Heart left ventricle (tissue), 13 donors: ENCODE measurements around the gene ZNF697.

ENCODE experiments used
- POLR2A ChIP-seq, 2 donors: fragments of 450-650 bp; IDR thresholded peaks; one replicate each; pipeline ENCODE4 v1.6.1; 2017; ENCODE audit warnings: antibody characterized with exemption in 2 of 2, mild to moderate bottlenecking in 2 of 2, moderate library complexity in 2 of 2
- TF ChIP-seq, protein P1 (sequence below), 12 donors: fragments of 200-600 bp; sonication (generic) in 4 of 12; IDR thresholded peaks; one replicate each; pipeline versions ENCODE4 v1.5.0 to v1.8.0; 2018 to 2022; ENCODE audit warnings: antibody characterized with exemption in 12 of 12, mild to moderate bottlenecking in 5 of 12
- donor health status: ischemic (EF 13 %, LVEDD 7.1; RV severe dilation, severe dysfunction).
- donor health status: DM: no; HTN: yes; CAD: no.
- donor health status: DM: no; HTN: no; CAD: no.
- donor health status: ischemic (EF 25% LVEDD 6.9; RV normal size, moderate dysfunction).
- donor health status: ischemic (EF 25% LVEDD 5.7; RV mildly dilated, moderate dysfunction).
- donor health status: ischemic (EF 35%, LVEDD 5.7; RV mildly dilated, moderate dysfunction).
- donor health status: nonischemic (EF 11% LVEDD 7.7; RV severe dilation, severe dysfunction).
- donor health status: DM: yes; HTN: yes; CAD: no.
- donor health status: PGD.
- donor health status: ischemic (EF 29% LVEDD 5.4; RV normal size, mild dysfunction).
- donor health status: nonischemic (EF 23%, LVEDD 6.1; RV moderate dilation, normal function).

- no peak for TF ChIP-seq POLR2A (IDR thresholded peaks at IDR 0.05)
- TF ChIP-seq, protein P1, sequence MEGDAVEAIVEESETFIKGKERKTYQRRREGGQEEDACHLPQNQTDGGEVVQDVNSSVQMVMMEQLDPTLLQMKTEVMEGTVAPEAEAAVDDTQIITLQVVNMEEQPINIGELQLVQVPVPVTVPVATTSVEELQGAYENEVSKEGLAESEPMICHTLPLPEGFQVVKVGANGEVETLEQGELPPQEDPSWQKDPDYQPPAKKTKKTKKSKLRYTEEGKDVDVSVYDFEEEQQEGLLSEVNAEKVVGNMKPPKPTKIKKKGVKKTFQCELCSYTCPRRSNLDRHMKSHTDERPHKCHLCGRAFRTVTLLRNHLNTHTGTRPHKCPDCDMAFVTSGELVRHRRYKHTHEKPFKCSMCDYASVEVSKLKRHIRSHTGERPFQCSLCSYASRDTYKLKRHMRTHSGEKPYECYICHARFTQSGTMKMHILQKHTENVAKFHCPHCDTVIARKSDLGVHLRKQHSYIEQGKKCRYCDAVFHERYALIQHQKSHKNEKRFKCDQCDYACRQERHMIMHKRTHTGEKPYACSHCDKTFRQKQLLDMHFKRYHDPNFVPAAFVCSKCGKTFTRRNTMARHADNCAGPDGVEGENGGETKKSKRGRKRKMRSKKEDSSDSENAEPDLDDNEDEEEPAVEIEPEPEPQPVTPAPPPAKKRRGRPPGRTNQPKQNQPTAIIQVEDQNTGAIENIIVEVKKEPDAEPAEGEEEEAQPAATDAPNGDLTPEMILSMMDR (IDR thresholded peaks at IDR 0.05), result no peak
Observed at GRCh38 chr1:119600561-119600960, 47.5 kb downstream of the ZNF697 start.
